Neural cell (in vitro differentiated cells): ENCODE data around the gene ZNF554. TPM values are rescaled to one million over a fixed set of nuclear protein-coding genes. Genes with fewer than 3 reads are reported as not detected.

Source experiments
- H2AFZ ChIP-seq: fragments of 200-600, 300-800 bp; sonication (generic), shearing (Covaris generic); 2 replicates; pipeline ENCODE4 v1.6.0; 2014; ENCODE audit warnings: low read depth, mild to moderate bottlenecking, antibody characterized with exemption, low read length, moderate library complexity
- H3F3A ChIP-seq: fragments of 200-600 bp; shearing (Covaris generic); 2 replicates; pipeline ENCODE4 v1.6.1; 2016; ENCODE audit warnings: mild to moderate bottlenecking, moderate library complexity, mixed read lengths, antibody characterized with exemption, low read length; ENCODE audit not compliant: insufficient read depth, poor library complexity, severe bottlenecking
- H3K27ac ChIP-seq: fragments of 200-600, 300-800 bp; sonication (generic), shearing (Covaris generic); 2 replicates; pipeline ENCODE4 v1.5.1; 2014; ENCODE audit warnings: mild to moderate bottlenecking, low read length, moderate library complexity
- H3K27me3 ChIP-seq: fragments of 300-800, 200-600 bp; sonication (generic), shearing (Covaris generic); 2 replicates; pipeline ENCODE4 v1.6.0; 2014; ENCODE audit warnings: mild to moderate bottlenecking, low read depth, low read length, moderate library complexity; ENCODE audit not compliant: insufficient read depth
- H3K36me3 ChIP-seq: fragments of 300-800, 200-600 bp; sonication (generic), shearing (Covaris generic); 2 replicates; pipeline ENCODE4 v1.5.1; 2014; ENCODE audit warnings: mild to moderate bottlenecking, antibody characterized with exemption, low read length, moderate library complexity; ENCODE audit not compliant: insufficient read depth
- H3K4me2 ChIP-seq: fragments of 300-800, 200-600 bp; sonication (generic), shearing (Covaris generic); 2 replicates; pipeline ENCODE4 v1.6.0; 2014; ENCODE audit warnings: mild to moderate bottlenecking, low read length
- H3K4me3 ChIP-seq: fragments of 300-800, 200-600 bp; sonication (generic), shearing (Covaris generic); 2 replicates; pipeline ENCODE4 v1.5.1; 2014; ENCODE audit warnings: mild to moderate bottlenecking, low read length, moderate library complexity
- H3K79me2 ChIP-seq: fragments of 200-600 bp; shearing (Covaris generic); replicated peaks from 2 replicates; pipeline ENCODE4 v1.6.0; 2014; ENCODE audit warnings: mild to moderate bottlenecking, low read length, moderate library complexity; ENCODE audit not compliant: insufficient read depth
- H3K9ac ChIP-seq: fragments of 300-800, 200-600 bp; sonication (generic), shearing (Covaris generic); 2 replicates; pipeline ENCODE4 v1.6.1; 2016; ENCODE audit warnings: mild to moderate bottlenecking, low read length, mixed read lengths
- H3K9me2 ChIP-seq: fragments of 200-600 bp; shearing (Covaris generic); 2 replicates; pipeline ENCODE4 v1.6.1; 2016; ENCODE audit warnings: mild to moderate bottlenecking, low read length, mixed read lengths; ENCODE audit not compliant: insufficient read depth
- H3K9me3 ChIP-seq: fragments of 200-600, 300-800 bp; sonication (generic), shearing (Covaris generic); 2 replicates; pipeline ENCODE4 v1.6.1; 2016; ENCODE audit warnings: mild to moderate bottlenecking, mixed run types, low read length, moderate library complexity, mixed read lengths
- H4K20me1 ChIP-seq: fragments of 200-600 bp; shearing (Covaris generic); 2 replicates; pipeline ENCODE4 v1.6.1; 2016; ENCODE audit warnings: mild to moderate bottlenecking, mixed run types; ENCODE audit not compliant: insufficient read depth
- EP300 ChIP-seq: fragments of 450-650 bp; conservative IDR thresholded peaks from 2 replicates; pipeline ENCODE4 v1.6.1; 2014; ENCODE audit warnings: antibody characterized with exemption, mild to moderate bottlenecking, moderate library complexity; ENCODE audit not compliant: poor library complexity, severe bottlenecking
- EZH2 ChIP-seq: fragments of 200-600, 300-800 bp; shearing (Covaris generic), sonication (generic); IDR thresholded peaks from 2 replicates; pipeline ENCODE4 v1.6.1; 2014; ENCODE audit warnings: antibody characterized with exemption, low read length, borderline replicate concordance, mild to moderate bottlenecking; ENCODE audit not compliant: insufficient read depth, poor library complexity, severe bottlenecking
- MXI1 ChIP-seq: fragments of 450-650 bp; conservative IDR thresholded peaks from 2 replicates; pipeline ENCODE4 v1.6.1; 2014; ENCODE audit warnings: antibody characterized with exemption, mild to moderate bottlenecking; ENCODE audit not compliant: poor library complexity, severe bottlenecking
- POLR2AphosphoS5 ChIP-seq: IDR thresholded peaks from 2 replicates; pipeline ENCODE4 v1.6.1; 2012
- RAD21 ChIP-seq: fragments of 450-650 bp; conservative IDR thresholded peaks from 2 replicates; pipeline ENCODE4 v1.6.1; 2014; ENCODE audit warnings: antibody characterized with exemption, mild to moderate bottlenecking, moderate library complexity
- REST ChIP-seq: IDR thresholded peaks from 2 replicates; pipeline ENCODE4 v1.6.1; 2012; ENCODE audit warnings: borderline replicate concordance
- SMC3 ChIP-seq: fragments of 450-650 bp; conservative IDR thresholded peaks from 2 replicates; pipeline ENCODE4 v1.6.1; 2014; ENCODE audit warnings: antibody characterized with exemption, mild to moderate bottlenecking, moderate library complexity; ENCODE audit not compliant: poor library complexity
- TAF1 ChIP-seq: IDR thresholded peaks from 2 replicates; pipeline ENCODE4 v1.6.1; 2012; ENCODE audit warnings: low read depth
- polyA plus RNA-seq: library from polyadenylated mRNA; depleted of rRNA; stranded (reverse); fragments of >200 nt; gene quantifications from 2 replicates; pipeline ENCODE4 v1.2.3, GENCODE V29; 2014
- TF ChIP-seq, protein P1 (sequence below): fragments of 450-650 bp; IDR thresholded peaks from 2 replicates; pipeline ENCODE4 v1.5.1; 2014; ENCODE audit warnings: antibody characterized with exemption, mild to moderate bottlenecking, moderate library complexity; ENCODE audit not compliant: poor library complexity, severe bottlenecking

Gene ZNF554
- polyA plus RNA-seq, 1 donor from 2014 or later: 22.5 TPM

- Histone ChIP-seq H3K27me3 (no peaks in the 10 kb centered on the region), H4K20me1 (no peaks in the 10 kb centered on the region), H3K36me3 (no peaks in the 10 kb centered on the region), H3K9ac (no peak overlapping the region), H3K79me2 (no peaks in the 10 kb centered on the region), H3F3A (no peaks in the 10 kb centered on the region), H3K4me3 (no peak overlapping the region), H3K9me2 (no peaks in the 10 kb centered on the region), H3K9me3 (no peaks in the 10 kb centered on the region), H2AFZ (no peak overlapping the region), H3K27ac (no peak overlapping the region), H3K4me2 (no peak overlapping the region)
- TF ChIP-seq, protein P1, sequence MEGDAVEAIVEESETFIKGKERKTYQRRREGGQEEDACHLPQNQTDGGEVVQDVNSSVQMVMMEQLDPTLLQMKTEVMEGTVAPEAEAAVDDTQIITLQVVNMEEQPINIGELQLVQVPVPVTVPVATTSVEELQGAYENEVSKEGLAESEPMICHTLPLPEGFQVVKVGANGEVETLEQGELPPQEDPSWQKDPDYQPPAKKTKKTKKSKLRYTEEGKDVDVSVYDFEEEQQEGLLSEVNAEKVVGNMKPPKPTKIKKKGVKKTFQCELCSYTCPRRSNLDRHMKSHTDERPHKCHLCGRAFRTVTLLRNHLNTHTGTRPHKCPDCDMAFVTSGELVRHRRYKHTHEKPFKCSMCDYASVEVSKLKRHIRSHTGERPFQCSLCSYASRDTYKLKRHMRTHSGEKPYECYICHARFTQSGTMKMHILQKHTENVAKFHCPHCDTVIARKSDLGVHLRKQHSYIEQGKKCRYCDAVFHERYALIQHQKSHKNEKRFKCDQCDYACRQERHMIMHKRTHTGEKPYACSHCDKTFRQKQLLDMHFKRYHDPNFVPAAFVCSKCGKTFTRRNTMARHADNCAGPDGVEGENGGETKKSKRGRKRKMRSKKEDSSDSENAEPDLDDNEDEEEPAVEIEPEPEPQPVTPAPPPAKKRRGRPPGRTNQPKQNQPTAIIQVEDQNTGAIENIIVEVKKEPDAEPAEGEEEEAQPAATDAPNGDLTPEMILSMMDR: no peak
- TF ChIP-seq EP300: no peak
- TF ChIP-seq SMC3: no peak
- TF ChIP-seq RAD21: no peak
- no peak for TF ChIP-seq POLR2AphosphoS5
- no peak for TF ChIP-seq MXI1
- no peak for TF ChIP-seq REST
- no peak for TF ChIP-seq EZH2
- no peak for TF ChIP-seq TAF1
These were observed 6.2 kb upstream of the ZNF554 start for GRCh38 chr19:2813235-2814160.

GRCh38 chr19:2814426-2814825 lies 5.2 kb upstream of the ZNF554 start:
- no peaks in the 10 kb centered on the region for H4K20me1 ChIP-seq
- no peaks in the 10 kb centered on the region for H3K79me2 ChIP-seq
- H3K27me3 ChIP-seq: no peaks in the 10 kb centered on the region
- no peak overlapping the region for H3K4me2 ChIP-seq
- H3K9me2 ChIP-seq: no peaks in the 10 kb centered on the region
- no peaks in the 10 kb centered on the region for H3K36me3 ChIP-seq
- no peak overlapping the region for H3K27ac ChIP-seq
- no peak overlapping the region for H3K9ac ChIP-seq
- no peak for TF ChIP-seq MXI1
- TF ChIP-seq, protein P1: no peak
- no peak for TF ChIP-seq REST
- no peak for TF ChIP-seq POLR2AphosphoS5
- TF ChIP-seq EP300: no peak
- H2AFZ ChIP-seq: no peak overlapping the region
- H3F3A ChIP-seq: no peaks in the 10 kb centered on the region
- no peaks in the 10 kb centered on the region for H3K9me3 ChIP-seq
- no peak overlapping the region for H3K4me3 ChIP-seq
